Mesothelial cell of epicardium (in vitro differentiated cells): ENCODE data around the gene CHST7. TPM values are rescaled to one million over a fixed set of nuclear protein-coding genes. Genes with fewer than 3 reads are reported as not detected.
A peak's percentile ranks its signal among the peaks of the same experiment; 100 is the strongest.

Experiments used
- DNase-seq, 2 experiments: peaks; one replicate each; pipeline ENCODE4 v3.0.0; 2021; ENCODE audit warnings: low spot score in 2 of 2; ENCODE audit not compliant: unreplicated experiment in 2 of 2
- H3K27ac Mint-ChIP-seq: 2 replicates; pipeline ENCODE4 v1.8.0; 2021; ENCODE audit warnings: mixed read lengths
- H3K27me3 Mint-ChIP-seq: 2 replicates; pipeline ENCODE4 v1.8.0; 2021; ENCODE audit warnings: low read depth, mixed read lengths
- H3K36me3 Mint-ChIP-seq: 2 replicates; pipeline ENCODE4 v1.8.0; 2021; ENCODE audit warnings: mixed read lengths
- H3K4me1 Mint-ChIP-seq: 2 replicates; pipeline ENCODE4 v1.8.0; 2021; ENCODE audit warnings: mixed read lengths
- H3K4me3 Mint-ChIP-seq: 2 replicates; pipeline ENCODE4 v1.8.0; 2021; ENCODE audit warnings: mild to moderate bottlenecking, moderate library complexity, mixed read lengths
- H3K9me3 Mint-ChIP-seq: 2 replicates; pipeline ENCODE4 v1.8.0; 2021; ENCODE audit warnings: mixed read lengths
- total RNA-seq: library from RNA; stranded (reverse); gene quantifications from 3 replicates; pipeline ENCODE4 v1.2.1, GENCODE V29; 2021
- TF ChIP-seq, protein P1 (sequence below): fragments of 200-600 bp; sonication (generic); IDR thresholded peaks from one replicate; pipeline ENCODE4 v1.5.0; 2021; ENCODE audit warnings: antibody characterized with exemption; ENCODE audit not compliant: unreplicated experiment

The CHST7 gene
- total RNA-seq, 1 donor from 2014 or later: 0.40 TPM

DNA sequence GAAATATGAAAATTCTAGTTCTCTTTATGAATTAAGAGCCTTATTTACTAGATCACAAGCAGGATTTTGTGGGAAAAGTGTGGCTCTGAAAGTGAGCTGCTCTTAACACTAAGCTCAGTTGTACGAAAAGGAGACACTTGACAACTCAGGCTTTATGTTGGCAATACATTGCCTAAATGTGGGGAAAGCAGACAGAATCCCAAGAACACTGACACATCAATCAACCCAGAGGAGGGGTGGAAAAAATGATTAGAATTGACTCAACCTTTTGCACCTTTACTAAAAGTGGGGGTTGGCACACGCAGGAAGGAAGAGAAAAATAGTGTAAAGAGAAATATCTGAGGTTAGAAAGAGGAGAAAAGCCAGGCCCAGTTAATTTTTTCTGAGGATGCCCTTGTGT, 61.6 kb downstream of the CHST7 start:
- Mint-ChIP-seq H3K27ac (no peak overlapping the region), H3K36me3 (peaks cover 5% of the 10 kb centered on the region), H3K27me3 (no peaks in the 10 kb centered on the region), H3K4me3 (no peak overlapping the region), H3K4me1 (no peaks in the 10 kb centered on the region), H3K9me3 (peaks cover 28% of the 10 kb centered on the region)
- TF ChIP-seq, protein P1, sequence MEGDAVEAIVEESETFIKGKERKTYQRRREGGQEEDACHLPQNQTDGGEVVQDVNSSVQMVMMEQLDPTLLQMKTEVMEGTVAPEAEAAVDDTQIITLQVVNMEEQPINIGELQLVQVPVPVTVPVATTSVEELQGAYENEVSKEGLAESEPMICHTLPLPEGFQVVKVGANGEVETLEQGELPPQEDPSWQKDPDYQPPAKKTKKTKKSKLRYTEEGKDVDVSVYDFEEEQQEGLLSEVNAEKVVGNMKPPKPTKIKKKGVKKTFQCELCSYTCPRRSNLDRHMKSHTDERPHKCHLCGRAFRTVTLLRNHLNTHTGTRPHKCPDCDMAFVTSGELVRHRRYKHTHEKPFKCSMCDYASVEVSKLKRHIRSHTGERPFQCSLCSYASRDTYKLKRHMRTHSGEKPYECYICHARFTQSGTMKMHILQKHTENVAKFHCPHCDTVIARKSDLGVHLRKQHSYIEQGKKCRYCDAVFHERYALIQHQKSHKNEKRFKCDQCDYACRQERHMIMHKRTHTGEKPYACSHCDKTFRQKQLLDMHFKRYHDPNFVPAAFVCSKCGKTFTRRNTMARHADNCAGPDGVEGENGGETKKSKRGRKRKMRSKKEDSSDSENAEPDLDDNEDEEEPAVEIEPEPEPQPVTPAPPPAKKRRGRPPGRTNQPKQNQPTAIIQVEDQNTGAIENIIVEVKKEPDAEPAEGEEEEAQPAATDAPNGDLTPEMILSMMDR: no peak
- DNase-seq: no peak

DNA sequence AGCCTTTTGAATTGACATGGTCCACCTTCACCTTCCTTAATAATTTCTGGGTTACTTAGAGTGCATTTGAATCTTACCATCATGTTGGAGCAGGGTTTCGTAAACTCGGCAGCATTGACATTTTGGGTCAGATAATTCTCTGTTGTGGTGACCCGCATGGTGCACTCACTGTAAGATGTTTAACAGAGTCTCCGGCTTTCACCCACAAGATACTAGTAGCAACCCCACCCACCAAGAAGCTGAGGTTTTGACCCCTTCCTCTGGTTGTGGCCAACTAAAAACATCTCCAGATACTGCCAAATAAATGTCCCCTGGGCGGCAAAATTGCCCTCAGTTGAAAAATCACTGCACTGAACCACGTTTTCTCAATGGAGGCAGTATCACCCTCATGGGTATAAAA, 62.7 kb downstream of the CHST7 start:
- TF ChIP-seq, protein P1: no peak
- Mint-ChIP-seq H3K4me3 (no peak overlapping the region), H3K36me3 (peaks cover 6% of the 10 kb centered on the region), H3K27me3 (no peaks in the 10 kb centered on the region), H3K9me3 (peaks cover 25% of the 10 kb centered on the region), H3K27ac (no peak overlapping the region), H3K4me1 (no peaks in the 10 kb centered on the region)
- DNase-seq: no peak

DNA sequence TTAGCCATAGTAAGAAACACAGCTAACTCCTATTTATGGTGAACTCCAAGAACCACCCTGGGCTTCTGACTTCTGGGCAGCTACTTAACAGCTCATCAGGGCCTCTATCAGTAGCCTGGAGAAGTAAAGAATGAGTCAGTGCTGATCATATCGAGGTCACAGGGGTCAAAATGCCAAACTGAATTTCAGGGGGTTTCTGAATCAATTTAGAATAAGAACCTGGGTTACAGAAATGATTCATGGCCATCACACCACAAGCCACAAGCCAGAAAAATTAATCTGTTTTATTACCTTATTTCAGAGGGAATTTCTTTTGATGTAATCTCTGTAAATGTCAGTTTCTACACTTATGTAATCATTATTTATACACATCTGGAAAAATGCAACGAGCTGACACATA, 64.4 kb downstream of the CHST7 start:
- Mint-ChIP-seq H3K36me3 (peaks cover 4% of the 10 kb centered on the region), H3K27me3 (no peaks in the 10 kb centered on the region), H3K4me1 (no peaks in the 10 kb centered on the region), H3K9me3 (peaks cover 20% of the 10 kb centered on the region), H3K4me3 (no peak overlapping the region), H3K27ac (no peak overlapping the region)
- no peak for DNase-seq
- TF ChIP-seq, protein P1: no peak

DNA sequence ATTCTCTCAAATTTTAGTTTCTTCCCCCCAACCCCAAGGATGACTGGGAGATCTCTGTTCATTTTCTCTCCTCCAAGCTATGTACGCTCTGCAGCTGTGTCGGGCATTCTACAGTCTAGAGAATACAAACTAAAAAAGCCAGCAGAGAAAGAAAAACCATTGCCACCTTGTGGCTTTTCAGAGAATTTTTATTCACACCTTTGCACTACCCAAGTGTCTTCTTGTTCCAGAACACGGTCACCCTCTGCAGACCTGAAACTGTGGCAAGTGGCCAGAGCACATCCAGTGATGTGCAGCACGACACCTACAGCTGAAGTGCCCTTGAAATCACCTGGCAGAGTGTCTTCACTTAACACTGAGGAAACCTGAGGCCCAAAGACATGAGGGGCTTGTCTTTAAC, 68.6 kb downstream of the CHST7 start:
- no peak for DNase-seq
- Mint-ChIP-seq H3K4me3 (no peak overlapping the region), H3K4me1 (no peaks in the 10 kb centered on the region), H3K9me3 (peaks cover 16% of the 10 kb centered on the region), H3K27me3 (no peaks in the 10 kb centered on the region), H3K27ac (no peak overlapping the region), H3K36me3 (peaks cover 1% of the 10 kb centered on the region)
- TF ChIP-seq, protein P1: peak; percentile 60

DNA sequence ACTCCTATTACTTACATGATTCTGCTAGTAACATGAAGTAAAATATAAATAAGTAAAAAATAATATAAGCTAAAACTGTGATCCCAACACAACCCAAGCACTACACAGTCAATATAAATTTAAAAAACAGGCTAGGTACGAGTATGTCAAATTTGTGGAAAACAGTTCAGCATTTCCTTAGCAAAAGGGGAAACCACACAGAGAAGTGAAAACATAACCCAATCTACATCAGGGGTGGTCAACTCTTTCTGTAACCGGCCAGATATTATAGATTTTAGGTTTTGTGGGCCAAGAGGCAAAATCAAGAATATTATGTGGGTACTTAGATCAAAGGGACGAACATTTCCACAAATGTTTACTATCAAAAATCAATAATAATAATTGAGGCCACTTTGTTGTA, 70.1 kb downstream of the CHST7 start:
- DNase-seq: no peak
- Mint-ChIP-seq H3K4me3 (no peak overlapping the region), H3K9me3 (peaks cover 14% of the 10 kb centered on the region), H3K27me3 (no peaks in the 10 kb centered on the region), H3K27ac (no peak overlapping the region), H3K4me1 (no peaks in the 10 kb centered on the region), H3K36me3 (peaks cover 1% of the 10 kb centered on the region)
- TF ChIP-seq, protein P1: no peak

DNA sequence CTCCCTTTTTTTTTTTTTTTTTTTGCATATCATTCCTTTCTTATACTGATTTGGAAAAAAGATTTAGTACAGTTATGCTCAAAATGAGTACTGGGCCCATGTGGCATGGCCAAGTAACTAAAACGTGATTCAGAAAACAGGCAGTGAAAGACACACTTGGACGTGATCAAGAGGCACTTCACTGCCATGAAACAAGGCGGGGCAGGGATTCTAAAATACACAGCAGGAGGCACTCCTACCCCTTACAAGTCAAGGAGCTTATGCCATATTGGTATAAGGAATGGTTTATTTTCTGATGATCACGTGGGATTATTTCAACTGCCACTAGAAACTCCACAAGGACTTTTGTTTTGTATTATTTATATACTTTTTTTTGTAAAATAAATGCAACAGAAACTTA, 72.0 kb downstream of the CHST7 start:
- DNase-seq: no peak
- H3K36me3 Mint-ChIP-seq: peaks cover 1% of the 10 kb centered on the region
- H3K9me3 Mint-ChIP-seq: peaks cover 9% of the 10 kb centered on the region
- no peaks in the 10 kb centered on the region for H3K27me3 Mint-ChIP-seq
- no peak overlapping the region for H3K27ac Mint-ChIP-seq
- H3K4me1 Mint-ChIP-seq: peaks cover 16% of the 10 kb centered on the region
- H3K4me3 Mint-ChIP-seq: no peak overlapping the region
- TF ChIP-seq, protein P1: no peak
